HuH-7 (cell line): ENCODE results near the gene NRIP1.
A peak's percentile ranks its signal among the peaks of the same experiment; 100 is the strongest.

Experiments
- DNase-seq: peaks from one replicate; pipeline ENCODE4 v3.0.0; 2011; ENCODE audit warnings: low spot score

Gene NRIP1, protein sequence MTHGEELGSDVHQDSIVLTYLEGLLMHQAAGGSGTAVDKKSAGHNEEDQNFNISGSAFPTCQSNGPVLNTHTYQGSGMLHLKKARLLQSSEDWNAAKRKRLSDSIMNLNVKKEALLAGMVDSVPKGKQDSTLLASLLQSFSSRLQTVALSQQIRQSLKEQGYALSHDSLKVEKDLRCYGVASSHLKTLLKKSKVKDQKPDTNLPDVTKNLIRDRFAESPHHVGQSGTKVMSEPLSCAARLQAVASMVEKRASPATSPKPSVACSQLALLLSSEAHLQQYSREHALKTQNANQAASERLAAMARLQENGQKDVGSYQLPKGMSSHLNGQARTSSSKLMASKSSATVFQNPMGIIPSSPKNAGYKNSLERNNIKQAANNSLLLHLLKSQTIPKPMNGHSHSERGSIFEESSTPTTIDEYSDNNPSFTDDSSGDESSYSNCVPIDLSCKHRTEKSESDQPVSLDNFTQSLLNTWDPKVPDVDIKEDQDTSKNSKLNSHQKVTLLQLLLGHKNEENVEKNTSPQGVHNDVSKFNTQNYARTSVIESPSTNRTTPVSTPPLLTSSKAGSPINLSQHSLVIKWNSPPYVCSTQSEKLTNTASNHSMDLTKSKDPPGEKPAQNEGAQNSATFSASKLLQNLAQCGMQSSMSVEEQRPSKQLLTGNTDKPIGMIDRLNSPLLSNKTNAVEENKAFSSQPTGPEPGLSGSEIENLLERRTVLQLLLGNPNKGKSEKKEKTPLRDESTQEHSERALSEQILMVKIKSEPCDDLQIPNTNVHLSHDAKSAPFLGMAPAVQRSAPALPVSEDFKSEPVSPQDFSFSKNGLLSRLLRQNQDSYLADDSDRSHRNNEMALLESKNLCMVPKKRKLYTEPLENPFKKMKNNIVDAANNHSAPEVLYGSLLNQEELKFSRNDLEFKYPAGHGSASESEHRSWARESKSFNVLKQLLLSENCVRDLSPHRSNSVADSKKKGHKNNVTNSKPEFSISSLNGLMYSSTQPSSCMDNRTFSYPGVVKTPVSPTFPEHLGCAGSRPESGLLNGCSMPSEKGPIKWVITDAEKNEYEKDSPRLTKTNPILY (N-terminal part only)

DNA sequence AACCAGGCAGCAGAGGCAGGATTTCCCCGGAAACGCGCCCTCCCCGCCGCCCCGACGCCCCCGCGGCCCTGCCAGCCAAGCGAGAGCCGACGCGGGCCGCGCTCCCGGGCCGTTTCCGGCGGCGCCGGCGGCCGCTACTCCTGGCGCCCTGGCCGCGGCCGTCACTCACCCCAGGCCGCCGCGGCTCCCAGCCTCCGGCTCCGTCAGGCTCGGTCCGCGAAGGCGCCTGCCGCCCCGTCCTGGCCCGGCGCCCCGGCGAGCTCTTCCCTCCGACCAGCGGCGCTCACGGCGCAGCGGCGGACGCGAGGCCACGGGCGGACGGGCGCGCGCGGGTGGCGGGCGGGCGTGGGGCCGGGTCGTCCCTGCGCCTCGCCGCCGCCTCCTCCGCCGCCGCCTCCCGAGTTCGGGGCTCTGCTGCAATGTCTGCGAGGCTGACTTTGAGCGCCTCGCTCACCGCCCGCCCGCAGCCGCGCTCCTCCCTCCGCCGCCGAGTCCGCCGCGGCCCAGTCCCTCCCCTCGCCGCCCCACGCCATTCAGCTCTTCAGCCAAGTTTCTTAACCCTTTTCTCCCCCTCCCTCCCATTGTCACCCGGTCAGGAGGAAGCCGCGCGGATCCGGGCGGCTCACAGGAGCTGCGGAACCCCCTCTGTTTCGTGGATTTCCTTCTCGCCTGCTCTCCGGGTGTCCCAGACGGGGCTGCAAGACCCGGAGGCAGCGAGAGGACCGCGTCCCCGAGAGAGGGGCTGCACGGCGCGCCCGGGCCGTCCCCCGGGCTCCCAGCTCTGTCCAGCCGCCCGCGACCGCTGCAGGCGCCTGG is at the start of gene NRIP1:
Gene NRIP1, minus strand, starts transcription at position 425 of the 816 bp plus-strand sequence. CDS start 96,808 bp downstream, outside the sequence.
- peak; percentile 84 for DNase-seq

DNA sequence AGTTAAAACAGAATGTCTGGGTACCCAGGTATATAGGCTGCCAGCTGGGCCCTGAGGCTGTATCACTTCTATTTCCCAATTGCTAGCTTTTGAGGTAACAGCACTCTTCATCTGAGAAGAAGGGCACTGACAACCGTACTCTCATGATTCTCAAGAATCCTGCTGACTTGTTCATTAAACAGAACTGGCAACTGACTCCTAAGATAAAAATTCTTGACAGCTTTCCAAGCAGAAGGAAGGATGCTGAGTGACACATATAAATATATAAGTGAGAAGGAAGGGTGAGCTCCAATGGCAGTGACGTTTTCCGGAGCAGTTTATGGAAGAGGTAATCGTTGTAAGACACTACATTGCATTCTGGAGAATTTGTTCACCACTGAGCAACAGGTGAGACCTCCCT is 48.1 kb upstream of the NRIP1 start:
- no peak for DNase-seq

DNA sequence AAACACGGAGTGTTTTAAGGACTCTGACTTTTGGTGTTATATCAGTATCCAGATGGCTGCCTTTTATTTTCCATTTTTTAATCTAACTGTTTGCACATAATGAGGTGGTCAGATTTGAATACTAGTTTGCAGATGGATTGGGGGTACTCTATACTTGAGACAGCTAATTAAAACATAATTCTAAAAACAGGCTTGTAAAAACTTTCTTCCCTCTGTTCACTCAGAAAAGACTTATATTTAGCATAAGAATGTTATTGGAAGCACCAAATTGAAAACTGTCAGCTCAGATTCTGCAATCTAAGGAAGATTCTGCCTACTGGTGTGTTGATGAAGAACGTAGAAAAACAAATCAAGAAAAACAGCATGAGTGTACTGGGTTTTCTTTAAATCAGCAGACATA is 44.0 kb upstream of the NRIP1 start:
- DNase-seq, result no peak

DNA sequence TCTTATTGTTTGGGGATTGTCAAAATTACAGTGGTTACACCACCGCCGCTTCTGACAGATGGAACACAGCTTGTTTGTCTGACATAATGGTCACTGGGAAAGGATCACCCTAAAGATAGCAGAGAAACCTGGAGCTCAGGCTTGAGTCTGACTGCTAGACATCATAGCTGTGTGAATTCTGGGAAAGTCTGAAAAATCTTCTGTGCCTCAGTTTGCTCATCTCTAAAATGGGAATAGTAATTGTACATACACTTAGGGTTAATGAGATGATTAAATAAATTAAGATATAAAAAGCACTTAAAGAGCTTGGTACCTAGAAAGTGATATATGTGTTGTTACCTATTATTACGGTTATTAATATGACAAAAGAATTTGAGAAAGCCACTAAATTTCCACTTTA is 39.7 kb upstream of the NRIP1 start:
- DNase-seq, result no peak

DNA sequence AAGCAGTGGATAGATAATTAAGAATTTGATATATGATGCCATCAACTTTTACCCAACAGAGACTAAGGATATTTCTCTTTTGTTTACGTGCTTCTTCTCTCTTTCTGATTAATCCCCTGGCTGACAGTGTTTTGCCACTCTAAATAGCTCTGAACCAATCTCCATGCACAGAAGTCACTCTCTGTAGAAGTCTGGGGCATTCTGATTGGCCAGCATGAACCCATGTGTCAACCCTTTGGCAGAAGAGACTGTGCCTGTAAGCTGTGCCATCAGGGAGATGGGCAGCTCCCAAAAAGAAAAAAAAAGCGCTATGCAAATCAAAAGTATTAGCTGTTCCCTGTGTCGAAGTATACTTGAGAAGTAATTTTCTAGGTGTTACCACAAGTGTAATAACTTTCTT is 34.1 kb upstream of the NRIP1 start:
- no peak for DNase-seq

DNA sequence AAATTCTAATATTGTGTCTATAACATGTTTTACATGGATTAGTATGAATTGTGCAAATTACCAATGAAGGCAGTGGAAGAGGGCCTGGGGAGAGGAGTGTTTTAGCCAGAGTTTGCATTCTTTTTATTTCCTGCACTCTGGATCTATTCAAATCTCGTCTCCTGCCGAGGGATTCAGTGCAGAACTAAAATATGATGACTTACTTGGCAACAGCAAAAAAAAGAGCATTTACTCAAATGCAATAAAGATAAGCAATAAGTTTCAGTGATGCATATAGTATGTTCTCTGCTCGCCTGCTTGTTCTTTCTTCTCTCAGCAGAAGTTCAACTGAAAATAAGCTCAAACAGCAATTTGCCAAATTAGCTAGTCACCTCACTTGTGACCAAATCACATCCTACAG is 33.4 kb upstream of the NRIP1 start:
- no peak for DNase-seq

DNA sequence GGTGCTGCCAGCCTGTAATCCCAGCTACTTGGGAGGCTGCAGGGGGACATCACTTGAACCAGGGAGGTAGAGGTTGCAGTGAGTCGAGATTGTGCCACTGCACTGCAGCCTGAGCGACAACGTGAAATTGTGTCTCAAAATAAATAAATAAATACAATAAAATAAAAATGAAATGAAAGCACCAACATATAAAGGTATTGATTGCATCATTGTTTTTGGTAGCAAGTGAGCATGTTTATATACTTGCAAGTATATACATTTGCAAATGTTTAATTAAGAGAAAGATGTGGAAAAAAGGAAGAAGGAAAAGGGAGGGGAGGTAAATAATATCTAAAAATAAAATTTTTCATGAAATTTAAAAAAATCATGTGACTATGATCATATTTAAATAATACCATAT is 32.8 kb upstream of the NRIP1 start:
- no peak for DNase-seq

DNA sequence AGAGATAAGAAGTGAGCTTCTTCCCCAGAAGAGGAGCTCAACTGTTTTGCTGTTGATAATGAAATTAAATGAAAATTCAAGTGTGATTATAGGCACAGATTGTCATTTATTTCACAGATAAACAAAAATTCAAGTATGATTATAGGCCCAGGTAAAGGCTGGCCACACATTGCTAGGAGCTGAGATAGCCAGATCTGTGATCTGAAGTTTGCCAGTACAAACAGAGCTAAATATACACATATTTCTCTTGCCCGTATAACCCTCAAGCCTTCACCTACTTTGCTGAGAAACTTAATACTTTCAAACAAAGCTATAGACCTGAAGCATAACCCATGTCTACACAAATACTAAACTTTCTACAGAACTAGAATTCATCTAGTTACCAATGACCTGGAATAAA is 31.3 kb upstream of the NRIP1 start:
- no peak for DNase-seq

DNA sequence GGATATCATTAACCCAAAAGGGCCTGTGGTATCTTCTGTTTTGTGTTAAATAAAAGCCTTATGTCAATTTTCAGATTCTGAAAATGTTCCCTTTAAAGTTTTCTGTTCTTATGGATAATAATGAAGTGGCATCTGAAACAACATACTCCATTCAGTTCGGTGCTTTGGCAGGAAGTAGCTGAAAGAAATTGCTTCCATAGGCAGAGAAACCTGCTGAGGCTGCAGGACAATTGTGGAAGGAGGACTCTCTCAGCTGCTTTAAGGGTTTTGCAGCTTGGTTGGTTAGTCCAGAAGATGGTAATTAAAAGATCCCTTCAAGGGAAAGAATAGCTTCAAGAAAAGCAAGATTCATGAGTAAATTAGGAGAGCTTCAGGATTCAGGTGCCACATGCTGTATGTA is 30.5 kb upstream of the NRIP1 start:
- DNase-seq, result no peak

DNA sequence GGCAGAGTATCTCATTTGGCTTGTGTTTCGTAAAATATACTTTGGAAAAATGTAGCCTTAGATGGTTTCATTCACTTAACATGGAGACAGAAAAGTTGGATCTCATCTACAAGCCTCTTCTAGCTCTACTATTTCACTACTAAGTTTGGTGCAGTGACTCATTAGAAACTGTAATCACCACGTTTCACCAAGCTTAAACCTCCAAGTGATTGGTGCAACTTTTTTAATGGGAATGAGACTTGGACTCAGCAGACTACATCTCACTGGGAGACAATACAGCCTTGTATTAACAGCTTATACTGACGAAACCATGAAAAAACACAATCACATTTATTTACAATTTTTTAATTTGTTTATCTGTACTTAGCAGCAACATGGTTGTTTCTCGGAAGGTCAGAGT is 29.9 kb upstream of the NRIP1 start:
- no peak for DNase-seq

DNA sequence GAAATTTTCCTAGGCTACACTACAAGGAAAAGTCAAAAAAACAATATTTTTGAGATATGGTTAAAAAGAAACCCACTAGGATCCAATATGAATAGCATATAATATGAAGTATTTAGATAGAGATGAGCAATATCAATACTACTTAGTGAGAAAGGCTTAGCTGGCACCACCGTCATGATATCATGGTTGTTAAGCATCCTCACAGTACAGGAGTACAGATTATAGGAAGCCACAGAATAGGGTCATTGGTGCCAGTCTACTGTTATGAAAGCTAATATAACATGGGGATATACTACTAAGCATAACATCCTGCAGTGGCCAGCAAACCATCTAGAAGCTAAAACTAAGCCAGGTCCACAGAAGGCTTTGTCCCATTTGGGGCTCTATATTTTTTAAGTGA is 28.4 kb upstream of the NRIP1 start:
- no peak for DNase-seq

DNA sequence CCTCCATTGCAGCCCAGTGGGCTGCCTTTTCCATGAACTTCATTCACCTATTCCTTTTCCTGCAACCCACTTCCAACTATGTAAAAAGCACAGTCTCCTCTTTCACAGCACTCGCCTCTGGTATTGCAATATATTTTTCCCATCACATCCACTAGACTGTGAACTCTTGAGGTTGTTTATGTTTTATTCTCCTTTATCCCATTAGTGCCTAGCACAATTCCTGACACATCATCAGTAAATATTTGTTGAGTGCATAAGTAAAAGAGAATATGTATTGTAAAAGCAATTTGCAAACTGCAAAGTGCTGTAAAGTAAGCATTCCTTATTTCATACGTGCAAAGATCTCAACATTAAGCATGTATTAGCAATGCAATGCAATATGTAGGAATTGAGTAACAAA is 27.9 kb upstream of the NRIP1 start:
- DNase-seq, result no peak

DNA sequence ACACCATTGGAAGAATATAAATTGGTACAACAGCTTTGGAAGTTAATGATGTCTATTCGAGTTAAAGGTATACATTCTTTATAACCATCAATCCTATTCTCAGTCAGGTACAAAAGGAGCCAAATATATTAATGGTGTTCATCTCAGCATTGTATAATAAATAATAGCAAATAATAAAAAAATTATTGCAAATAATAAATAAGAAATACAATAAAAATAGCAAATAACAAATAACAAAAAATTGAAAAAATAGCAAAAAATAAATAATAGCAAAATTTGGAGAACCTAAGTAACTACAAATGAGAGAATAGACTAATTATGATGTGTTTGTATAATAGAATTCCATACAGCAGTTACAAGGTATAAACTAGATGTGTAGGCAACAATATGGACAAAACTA is 25.6 kb upstream of the NRIP1 start:
- DNase-seq, result no peak

DNA sequence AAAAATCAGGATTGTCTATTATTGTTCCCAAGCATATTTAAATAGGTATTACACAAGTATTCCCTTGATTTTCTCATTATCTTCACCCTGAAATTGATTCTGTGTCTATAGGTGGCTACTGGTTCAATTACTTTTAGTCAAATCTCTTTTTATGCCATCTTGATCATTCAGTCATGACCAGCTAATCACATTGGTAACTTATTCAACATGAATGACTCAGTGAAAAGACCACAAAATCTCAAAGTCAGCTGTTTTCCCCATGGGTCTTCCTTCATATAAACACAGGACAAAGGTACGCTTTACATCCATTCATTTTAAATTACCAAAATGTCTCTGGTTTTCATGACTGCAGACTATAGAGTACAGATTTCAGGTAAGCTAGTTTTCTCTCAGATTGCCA is 23.7 kb upstream of the NRIP1 start:
- DNase-seq, result no peak

DNA sequence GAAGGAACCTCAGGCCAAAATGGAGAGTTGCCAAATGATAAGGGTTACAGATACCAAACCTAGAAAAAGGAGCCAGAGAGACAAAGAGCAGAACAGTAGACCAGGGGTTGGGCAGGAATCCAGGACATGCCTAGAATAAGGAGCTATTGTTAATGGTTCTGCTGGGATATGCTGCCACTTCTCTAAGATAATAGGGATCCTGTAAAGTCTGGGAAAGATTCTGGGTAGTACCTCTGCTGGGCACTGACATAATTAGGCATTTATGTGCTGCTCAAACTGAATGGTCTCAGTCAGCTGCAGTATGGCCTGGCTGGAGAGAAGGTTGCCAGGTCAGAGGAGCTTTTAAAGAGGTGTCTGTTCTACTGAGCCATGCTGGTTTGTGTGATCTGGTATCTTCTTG is 19.9 kb upstream of the NRIP1 start:
- DNase-seq, result no peak

DNA sequence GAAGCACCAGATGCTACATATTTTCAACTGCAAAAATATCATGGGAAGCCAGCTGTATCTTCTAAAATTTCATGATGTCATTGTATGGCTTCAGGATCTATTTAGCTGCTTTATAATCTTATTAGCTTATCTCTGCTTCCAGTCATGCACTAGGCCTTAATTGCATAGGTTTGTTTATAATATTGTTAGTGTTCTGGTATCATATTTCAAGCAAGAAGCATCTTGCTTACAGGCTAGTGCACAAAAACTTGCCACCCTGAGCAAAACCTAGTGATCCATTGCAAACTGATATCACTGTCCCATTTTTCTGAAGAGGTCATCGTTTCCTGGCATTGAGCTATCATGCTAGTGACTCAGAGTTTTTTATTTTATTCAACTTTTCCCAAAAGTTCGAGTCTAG is 15.7 kb upstream of the NRIP1 start:
- DNase-seq, result no peak

DNA sequence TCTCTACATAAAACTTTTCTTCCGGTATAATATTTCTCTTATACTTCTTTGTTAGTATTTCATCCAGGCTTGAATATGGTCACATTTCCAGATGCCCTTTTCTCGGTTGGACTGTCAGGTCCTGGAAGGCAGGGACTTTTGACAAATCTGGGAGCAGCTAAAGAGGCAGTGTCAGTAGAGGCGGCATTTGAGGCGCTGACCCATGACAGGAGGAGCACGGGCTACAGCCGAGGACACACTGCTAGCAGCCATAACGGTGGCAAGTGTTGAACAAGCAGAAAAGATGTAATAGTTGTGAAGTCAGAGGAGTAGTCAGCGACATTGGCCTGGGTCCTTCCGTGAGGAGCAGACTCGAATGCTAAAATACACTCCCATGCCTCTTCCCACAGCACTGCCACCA is 14.5 kb upstream of the NRIP1 start:
- DNase-seq, result no peak

DNA sequence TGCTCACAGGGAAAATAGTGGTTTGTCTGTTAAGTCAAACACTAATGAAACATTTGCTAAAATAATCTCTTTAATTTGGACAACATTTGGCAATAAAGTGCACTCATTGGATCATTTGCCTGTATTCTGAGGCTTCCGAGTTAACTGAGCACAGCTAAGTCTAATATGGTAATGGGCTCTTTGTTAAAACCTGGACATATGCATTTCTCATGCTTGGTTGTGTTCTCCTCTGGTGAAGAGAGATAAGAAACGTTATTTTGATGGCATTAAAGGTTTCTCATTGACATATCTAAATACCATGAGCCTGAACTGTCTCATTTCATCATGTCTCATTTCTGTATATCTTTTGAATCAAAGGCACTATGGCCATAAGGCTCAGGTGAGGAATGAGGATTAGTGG is 13.4 kb upstream of the NRIP1 start:
- no peak for DNase-seq

DNA sequence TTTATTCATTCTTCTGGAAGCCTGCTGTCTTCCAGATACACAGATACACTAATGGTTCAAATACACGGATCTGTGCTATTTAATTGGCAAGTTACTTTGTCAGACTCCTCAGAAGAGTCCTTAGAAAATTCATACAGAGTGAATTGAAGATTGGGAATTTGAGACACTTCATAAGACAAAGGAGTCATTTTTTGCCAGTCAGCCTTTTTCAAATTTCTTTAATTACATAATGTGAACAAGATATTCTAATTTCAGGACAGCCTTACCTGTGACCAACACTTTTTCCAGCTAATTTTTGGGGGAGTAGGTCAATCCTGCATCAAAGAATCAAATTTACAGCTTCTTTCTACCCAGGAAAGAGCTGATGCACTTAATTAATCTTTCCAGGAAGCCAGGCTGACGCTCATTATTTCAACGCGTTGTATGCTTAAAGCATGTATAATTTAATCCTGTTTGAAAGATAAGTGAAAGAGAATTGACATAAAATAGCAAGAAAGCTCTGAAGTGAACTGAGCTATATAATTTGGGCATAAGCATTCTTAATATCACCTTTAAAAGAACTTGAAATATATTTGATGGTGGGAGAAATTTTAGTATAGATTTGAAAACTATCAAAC is 12.8 kb upstream of the NRIP1 start:
- no peak for DNase-seq

DNA sequence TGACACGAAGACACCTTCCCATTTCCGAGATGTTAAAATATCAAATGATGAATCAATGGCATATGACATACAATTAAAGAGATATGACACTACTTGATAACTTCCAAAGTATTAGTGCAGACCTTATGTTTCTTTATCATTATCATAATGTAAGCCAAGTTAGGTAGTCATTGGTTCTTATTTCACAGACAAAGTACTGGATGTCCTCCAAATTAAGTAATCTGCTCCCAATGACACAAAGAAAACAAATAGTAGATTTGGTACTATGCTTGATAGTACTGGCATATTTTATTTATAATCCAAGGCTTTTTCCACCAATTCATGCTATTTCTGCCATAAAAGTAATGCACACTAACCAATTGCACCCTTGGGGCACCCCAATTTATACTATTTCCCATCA is 11.9 kb upstream of the NRIP1 start:
- no peak for DNase-seq

DNA sequence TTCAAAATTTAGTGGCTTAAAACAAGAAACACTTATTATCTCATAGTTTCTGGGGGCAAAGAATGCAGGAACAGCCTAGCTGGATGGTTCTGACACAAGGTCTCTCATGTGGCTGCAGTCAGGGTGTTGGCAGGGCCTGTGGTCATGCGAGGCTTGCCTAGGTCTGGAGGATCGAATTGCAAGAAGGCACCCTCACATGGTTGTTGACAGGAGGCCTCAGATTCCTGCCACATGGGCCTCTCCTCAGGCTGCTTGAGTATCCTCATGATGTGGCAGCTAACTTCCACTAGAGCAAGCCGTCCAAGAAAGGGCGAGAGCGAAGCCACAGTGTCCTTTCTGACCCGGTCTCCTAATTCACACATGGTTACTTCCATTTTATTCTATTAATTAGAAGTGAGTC is 6.2 kb upstream of the NRIP1 start:
- no peak for DNase-seq

DNA sequence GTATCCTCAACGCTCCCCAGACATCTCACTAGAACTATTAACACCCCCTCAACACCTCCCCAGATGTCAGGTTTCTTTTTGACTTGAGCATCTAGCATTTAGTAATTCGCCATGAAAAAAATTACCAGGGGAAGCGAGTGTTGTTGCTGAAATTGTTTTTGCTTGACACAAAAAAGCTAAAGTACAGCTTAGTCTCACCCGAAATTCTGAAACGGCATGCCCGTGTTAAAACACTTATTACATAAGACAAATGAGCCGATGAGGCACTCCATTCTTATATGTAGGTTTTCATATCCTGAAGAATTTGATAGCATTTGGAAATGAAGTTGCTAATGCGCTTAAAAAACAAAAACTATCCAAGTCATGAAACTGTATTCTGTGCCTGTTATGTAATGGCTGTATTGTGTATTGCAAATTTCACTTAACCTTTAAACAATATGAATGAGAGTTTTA is 1.3 kb upstream of the NRIP1 start:
- DNase-seq, result no peak
